WTC11 (cell line): ENCODE data around the gene ZSWIM4. TPM values are rescaled to one million over a fixed set of nuclear protein-coding genes. Genes with fewer than 3 reads are reported as not detected.

Experiments
- ATAC-seq: fragments of 200-7000 bp; cut with Tn5 transposase; 2 replicates; pipeline ENCODE4 v1.10.0; 2021; ENCODE audit warnings: mild to moderate bottlenecking, moderate library complexity
- CTCF ChIA-PET: fragments of 300-600 bp; sonication (Branson Sonifier 250); formaldehyde crosslinking; loops from one replicate; lab custom pipeline; 2021; ENCODE audit warnings: antibody characterized with exemption; lab: Charles Lee
- POLR2A ChIA-PET: fragments of 350-600 bp; sonication (Branson Sonifier 250); formaldehyde crosslinking; loops from one replicate; lab custom pipeline; 2021; ENCODE audit warnings: antibody characterized with exemption; lab: Charles Lee
- DNase-seq: peaks from one replicate; pipeline ENCODE4 v3.0.0; 2021; ENCODE audit warnings: low spot score
- H3K27ac Mint-ChIP-seq: 2 replicates; pipeline ENCODE4 v1.8.0; 2021; ENCODE audit warnings: mixed read lengths
- H3K27me3 Mint-ChIP-seq: 2 replicates; pipeline ENCODE4 v1.8.0; 2021; ENCODE audit warnings: low read depth, mild to moderate bottlenecking, moderate library complexity, mixed read lengths
- H3K36me3 Mint-ChIP-seq: 2 replicates; pipeline ENCODE4 v1.8.0; 2021; ENCODE audit warnings: mixed read lengths
- H3K4me1 Mint-ChIP-seq: 2 replicates; pipeline ENCODE4 v1.8.0; 2022; ENCODE audit warnings: mixed read lengths
- H3K4me3 Mint-ChIP-seq: 2 replicates; pipeline ENCODE4 v1.8.0; 2021; ENCODE audit warnings: mild to moderate bottlenecking, moderate library complexity, mixed read lengths
- H3K9me3 Mint-ChIP-seq: 2 replicates; pipeline ENCODE4 v1.8.0; 2021; ENCODE audit warnings: mixed read lengths
- ATF1 ChIP-seq: sonication (generic); formaldehyde crosslinking; IDR thresholded peaks from 2 replicates; pipeline ENCODE4 v1.8.1; 2023; ENCODE audit warnings: mild to moderate bottlenecking, moderate library complexity, missing genetic modification reagents
- ATF6 ChIP-seq: sonication (generic); formaldehyde crosslinking; IDR thresholded peaks from 2 replicates; pipeline ENCODE4 v1.8.1; 2023; ENCODE audit warnings: mild to moderate bottlenecking, missing genetic modification reagents
- CTCF ChIP-seq: fragments of 200-600 bp; IDR thresholded peaks from 2 replicates; pipeline ENCODE4 v1.8.0; 2022; ENCODE audit warnings: antibody characterized with exemption
- ETV6 ChIP-seq: sonication (generic); formaldehyde crosslinking; IDR thresholded peaks from 2 replicates; pipeline ENCODE4 v1.8.1; 2022; ENCODE audit warnings: mild to moderate bottlenecking, missing genetic modification reagents
- GABPB1 ChIP-seq: sonication (generic); formaldehyde crosslinking; IDR thresholded peaks from 2 replicates; pipeline ENCODE4 v1.8.1; 2023; ENCODE audit warnings: mild to moderate bottlenecking, missing genetic modification reagents
- GTF2I ChIP-seq: fragments of 250-450 bp; sonication (Bioruptor Pico); conservative IDR thresholded peaks from 2 replicates; pipeline ENCODE4 v1.4.0; 2021; ENCODE audit warnings: mild to moderate bottlenecking
- HMGA2 ChIP-seq: fragments of 250-450 bp; sonication (Bioruptor Pico); IDR thresholded peaks from 2 replicates; pipeline ENCODE4 v1.4.0; 2021; ENCODE audit warnings: mild to moderate bottlenecking, moderate library complexity
- IRF1 ChIP-seq: sonication (generic); formaldehyde crosslinking; IDR thresholded peaks from 2 replicates; pipeline ENCODE4 v1.8.0; 2023; ENCODE audit warnings: missing genetic modification reagents
- MYBL2 ChIP-seq: sonication (generic); formaldehyde crosslinking; IDR thresholded peaks from 2 replicates; pipeline ENCODE4 v1.8.1; 2023; ENCODE audit warnings: mild to moderate bottlenecking, moderate library complexity, missing genetic modification reagents
- NFATC4 ChIP-seq: fragments of 250-450 bp; sonication (Bioruptor Pico); IDR thresholded peaks from 2 replicates; pipeline ENCODE4 v1.9.0; 2021; ENCODE audit warnings: mild to moderate bottlenecking
- PRDM15 ChIP-seq: sonication (generic); formaldehyde crosslinking; IDR thresholded peaks from 2 replicates; pipeline ENCODE4 v1.8.0; 2022; ENCODE audit warnings: missing genetic modification reagents
- SMAD3 ChIP-seq: sonication (generic); formaldehyde crosslinking; IDR thresholded peaks from 2 replicates; pipeline ENCODE4 v1.8.0; 2022; ENCODE audit warnings: missing genetic modification reagents, mild to moderate bottlenecking, borderline replicate concordance
- TEAD4 ChIP-seq: sonication (generic); formaldehyde crosslinking; IDR thresholded peaks from 2 replicates; pipeline ENCODE4 v1.8.0; 2022; ENCODE audit warnings: mild to moderate bottlenecking, missing genetic modification reagents
- TP53 ChIP-seq: sonication (generic); formaldehyde crosslinking; IDR thresholded peaks from 2 replicates; pipeline ENCODE4 v1.8.1; 2023; ENCODE audit warnings: mild to moderate bottlenecking, missing genetic modification reagents
- ZNF121 ChIP-seq: sonication (generic); formaldehyde crosslinking; IDR thresholded peaks from 2 replicates; pipeline ENCODE4 v1.8.0; 2023; ENCODE audit warnings: missing genetic modification reagents
- ZNF232 ChIP-seq: sonication (generic); formaldehyde crosslinking; IDR thresholded peaks from 2 replicates; pipeline ENCODE4 v1.8.0; 2022; ENCODE audit warnings: mild to moderate bottlenecking, missing genetic modification reagents
- ZNF423 ChIP-seq: fragments of 250-450 bp; sonication (Bioruptor Pico); IDR thresholded peaks from 2 replicates; pipeline ENCODE4 v2.1.2; 2022; ENCODE audit warnings: mild to moderate bottlenecking, moderate library complexity
- ZNF425 ChIP-seq: fragments of 250-450 bp; sonication (Bioruptor Pico); conservative IDR thresholded peaks from 2 replicates; pipeline ENCODE4 v1.9.0; 2021; ENCODE audit warnings: mild to moderate bottlenecking
- ZNF671 ChIP-seq: fragments of 250-450 bp; sonication (Bioruptor Pico); IDR thresholded peaks from 2 replicates; pipeline ENCODE4 v1.8.0; 2021; ENCODE audit warnings: mild to moderate bottlenecking
- total RNA-seq: library from RNA; stranded (reverse); gene quantifications from 3 replicates; pipeline ENCODE4 v1.2.3, GENCODE V29; 2021

Gene ZSWIM4
- total RNA-seq, 1 experiment from 2014 or later: 33.4 TPM

GRCh38 chr19:13843104-13843921, 48.1 kb downstream of the ZSWIM4 start:
- H3K4me3 Mint-ChIP-seq: peak overlapping the region; percentile 85
- ChIA-PET POLR2A (interaction anchor here (1.4 kb wide), 1 partner anchor 25 kb away, joined by 4 read pairs; no protein-coding TSS in a partner anchor), CTCF (interaction anchor here (0.6 to 1.9 kb wide), 6 partner anchors 8 to 821 kb away, joined by 3 to 11 read pairs (median 4); no protein-coding TSS in a partner anchor)
- DNase-seq: peak; percentile 47
- TF ChIP-seq ATF6 (CRISPR knock-in tag) (no peak), TP53 (CRISPR knock-in tag) (0 out of 2 replicates have a peak, but pooled peaks have one; percentile 44), NFATC4 (CRISPR knock-in tag) (no peak), ZNF671 (CRISPR knock-in tag) (0 out of 2 replicates have a peak, but pooled peaks have one; percentile 30), ATF1 (CRISPR knock-in tag) (no peak), GTF2I (peak; percentile 75; the same call in 1 of the 2 replicates), IRF1 (CRISPR knock-in tag) (no peak), TEAD4 (no peak), SMAD3 (CRISPR knock-in tag) (no peak), ZNF121 (CRISPR knock-in tag) (0 out of 2 replicates have a peak, but pooled peaks have one; percentile 43)
- no peaks in the 10 kb centered on the region for H3K27me3 Mint-ChIP-seq
- H3K4me1 Mint-ChIP-seq: peaks cover 42% of the 10 kb centered on the region
- H3K36me3 Mint-ChIP-seq: no peaks in the 10 kb centered on the region
- no peak overlapping the region for H3K27ac Mint-ChIP-seq
- no peaks in the 10 kb centered on the region for H3K9me3 Mint-ChIP-seq
- no peak for ATAC-seq

GRCh38 chr19:13844130-13844631, 48.9 kb downstream of the ZSWIM4 start:
- ATAC-seq: no peak
- H3K27ac Mint-ChIP-seq: no peak overlapping the region
- POLR2A ChIA-PET: interaction anchor here (1.4 kb wide), 1 partner anchor 26 kb away, joined by 4 read pairs; no protein-coding TSS in a partner anchor

More at GRCh38 chr19:13844130-13844631, 48.9 kb downstream of the ZSWIM4 start:
- no peaks in the 10 kb centered on the region for H3K36me3 Mint-ChIP-seq
- H3K4me1 Mint-ChIP-seq: peaks cover 47% of the 10 kb centered on the region
- TF ChIP-seq ZNF671 (CRISPR knock-in tag) (no peak), ZNF232 (no peak), HMGA2 (CRISPR knock-in tag) (no peak), ZNF423 (no peak), GTF2I (no peak), PRDM15 (CRISPR knock-in tag) (no peak), ATF6 (CRISPR knock-in tag) (no peak), ETV6 (CRISPR knock-in tag) (no peak), CTCF (no peak), ZNF425 (CRISPR knock-in tag) (no peak), GABPB1 (CRISPR knock-in tag) (no peak), MYBL2 (CRISPR knock-in tag) (no peak)
- TF ChIP-seq, all 79 proteins: peak for 0
- H3K4me3 Mint-ChIP-seq: peak overlapping the region; percentile 85
- no peaks in the 10 kb centered on the region for H3K27me3 Mint-ChIP-seq
- no peak for DNase-seq
- H3K9me3 Mint-ChIP-seq: no peaks in the 10 kb centered on the region
- CTCF ChIA-PET: interaction anchor here (0.6 to 1.9 kb wide), 4 partner anchors 18 to 570 kb away, joined by 3 to 11 read pairs (median 4); no protein-coding TSS in a partner anchor
